Measurements from ENCODE around the gene FOXD2.
"Not testable (repeated sequence)": the region's sequence is repeated elsewhere in the genome, so short reads cannot be mapped to it uniquely, and the experiment has no call there.

The FOXD2 gene

DNA sequence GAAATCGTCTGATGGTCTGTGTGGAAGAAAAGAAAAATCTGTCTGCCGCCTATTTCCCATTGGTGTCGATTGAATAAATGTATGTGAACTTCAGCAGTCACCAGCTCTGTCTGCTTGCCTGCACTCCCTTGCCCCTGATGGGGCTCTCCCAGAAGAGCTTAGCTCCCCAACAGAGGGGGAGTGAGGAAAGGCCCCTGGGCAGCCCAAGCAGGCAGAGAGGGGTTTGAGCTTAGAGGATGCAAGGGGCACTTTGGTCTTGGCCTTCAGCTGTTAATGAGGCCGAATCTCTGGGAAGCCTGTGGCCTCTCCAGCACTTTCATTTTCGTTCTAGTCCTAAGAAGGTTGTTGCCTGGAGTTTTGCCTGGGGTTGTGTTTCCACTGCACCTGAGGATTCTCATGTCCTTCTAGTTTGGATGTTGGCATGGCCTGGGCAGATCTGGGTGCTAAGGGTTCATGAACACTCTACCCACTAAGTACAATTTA, 2.8 kb downstream of the FOXD2 start:
- peak; percentile 53 for DNase-seq

DNA sequence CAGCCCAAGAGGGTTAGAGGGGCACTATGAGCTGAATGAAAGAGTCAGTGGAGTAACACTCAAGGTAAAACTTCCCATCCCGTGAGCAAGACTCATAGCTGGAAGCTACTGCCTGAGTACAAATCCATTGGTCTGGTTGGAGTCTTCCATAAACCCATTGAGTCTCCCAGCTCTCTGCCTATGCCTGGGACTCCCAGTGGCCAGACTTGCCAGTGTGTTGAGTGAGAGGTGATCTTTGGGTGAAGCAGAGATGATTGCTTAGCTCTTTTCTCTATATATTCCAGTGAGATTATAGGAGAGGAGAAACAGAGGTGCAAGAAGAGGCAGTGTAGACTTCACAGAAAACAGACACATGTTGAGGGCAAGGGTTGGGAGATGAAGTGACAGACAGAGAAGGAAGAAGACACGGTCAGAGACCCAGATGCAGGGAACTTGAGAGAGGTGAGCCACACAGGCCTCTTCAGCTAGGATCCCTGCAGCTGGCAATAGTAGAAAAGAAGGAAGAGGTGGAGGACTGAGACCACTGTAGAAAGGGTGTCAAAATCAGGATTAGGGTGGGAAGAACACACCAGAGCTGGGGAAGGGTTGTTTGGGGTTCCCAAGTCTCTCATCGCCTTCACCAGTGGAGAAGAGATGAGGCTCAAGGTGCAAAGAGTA, 3.7 kb downstream of the FOXD2 start:
- DNase-seq, result no peak

DNA sequence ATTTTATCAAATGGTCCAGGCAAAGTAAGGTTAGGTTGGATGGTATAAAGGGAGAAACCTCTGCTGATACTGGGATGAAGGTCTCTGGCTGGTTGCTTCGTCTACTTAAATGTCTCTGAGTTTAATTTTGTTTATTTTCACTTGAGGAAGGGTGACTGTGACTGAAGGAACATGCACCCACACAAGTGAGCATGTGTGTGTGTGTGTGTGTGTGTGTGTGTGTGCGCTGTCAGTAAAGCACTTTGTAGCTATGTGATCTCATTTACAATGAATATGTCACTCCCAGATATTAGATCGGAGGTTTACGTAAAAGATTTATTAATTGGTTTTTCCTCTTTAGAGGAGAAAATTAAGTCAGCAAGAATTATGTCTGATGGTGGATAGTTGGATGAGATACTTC, 4.4 kb downstream of the FOXD2 start:
- DNase-seq, result no peak

DNA sequence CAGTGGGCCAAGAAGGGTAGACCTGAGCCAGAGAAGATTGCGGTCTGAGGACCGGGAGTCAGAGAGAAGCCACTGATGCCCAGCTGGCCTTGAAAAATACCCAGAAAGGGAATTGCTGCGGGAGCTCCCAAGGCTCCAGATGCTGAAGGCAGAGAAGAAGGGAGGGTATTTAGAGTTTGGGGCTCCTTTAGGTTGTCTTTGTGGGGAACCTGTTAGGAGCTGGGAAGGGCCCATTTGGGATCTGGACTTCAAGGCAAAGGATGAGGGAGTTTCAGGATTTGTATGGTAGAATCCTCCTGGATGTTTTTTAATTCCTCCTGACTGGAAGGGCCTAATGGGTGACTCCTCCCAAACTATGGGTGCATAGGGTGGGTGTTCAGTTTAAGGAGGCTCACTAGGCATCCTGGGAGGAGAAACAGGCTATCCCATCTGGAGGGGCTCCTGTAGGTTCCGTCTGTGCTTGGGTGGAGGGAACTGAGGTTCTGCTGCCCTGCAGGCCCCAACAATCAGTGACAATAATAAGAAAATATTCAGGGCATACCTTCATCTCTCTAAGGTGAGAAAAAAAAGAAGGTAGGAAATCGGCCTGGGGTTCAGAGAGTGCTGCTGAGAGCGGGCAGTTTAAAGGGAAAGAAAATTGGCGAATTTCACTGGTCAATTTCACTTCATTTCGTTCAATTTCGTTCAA, 5.1 kb downstream of the FOXD2 start:
- peak; percentile 51 for DNase-seq

DNA sequence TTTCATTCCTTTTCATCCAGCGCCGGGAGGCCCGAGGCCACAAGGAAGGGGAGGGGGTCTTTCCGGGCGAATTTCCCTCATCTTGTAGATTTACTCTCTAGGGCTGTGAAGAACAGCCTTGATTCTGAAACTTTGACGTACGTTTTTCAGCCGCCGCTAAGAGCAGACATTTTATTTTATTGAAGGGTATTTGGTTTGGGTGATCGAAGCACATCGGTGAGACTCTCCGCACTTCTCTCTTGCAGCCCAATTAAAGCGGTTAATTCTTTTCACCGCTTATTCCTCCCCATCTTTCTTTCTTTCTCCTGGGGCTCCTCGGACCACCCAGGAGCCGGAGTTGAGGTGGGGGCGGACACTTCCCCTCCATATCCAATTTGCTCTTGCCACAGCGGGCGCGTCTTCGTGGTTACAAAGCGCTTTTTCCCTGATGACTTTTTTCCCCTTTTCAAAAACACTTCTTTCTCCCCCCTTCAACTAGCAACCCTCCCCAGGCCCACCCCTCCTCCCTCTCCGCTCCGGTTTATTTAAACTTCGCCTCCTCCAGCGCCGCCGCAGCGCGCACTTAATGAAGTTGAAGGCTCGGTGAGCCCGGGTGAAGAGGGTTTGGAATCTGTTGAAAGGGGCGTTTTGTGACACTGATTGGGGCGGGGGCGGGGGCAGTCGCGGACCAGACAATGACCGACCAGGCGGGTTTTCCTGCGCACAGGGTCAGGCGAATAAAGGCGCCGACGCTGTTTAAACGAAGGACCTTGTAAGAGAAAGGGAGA, 5.9 kb downstream of the FOXD2 start:
- DNase-seq, result peak; percentile 75

DNA sequence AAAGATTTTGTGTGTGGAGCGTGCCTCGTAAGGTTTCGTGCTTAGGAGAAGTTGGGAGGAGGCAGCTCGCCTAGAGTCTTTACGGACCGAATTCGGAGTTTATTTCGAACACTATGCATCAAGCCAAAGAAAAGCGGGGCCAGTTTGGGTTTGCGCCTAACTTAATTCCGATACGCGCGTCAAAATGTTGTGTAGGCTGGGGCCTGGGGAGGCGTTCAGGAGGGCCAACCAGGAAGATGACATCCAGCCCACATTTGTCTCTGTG, 6.4 kb downstream of the FOXD2 start:
- DNase-seq, result peak; percentile 79

DNA sequence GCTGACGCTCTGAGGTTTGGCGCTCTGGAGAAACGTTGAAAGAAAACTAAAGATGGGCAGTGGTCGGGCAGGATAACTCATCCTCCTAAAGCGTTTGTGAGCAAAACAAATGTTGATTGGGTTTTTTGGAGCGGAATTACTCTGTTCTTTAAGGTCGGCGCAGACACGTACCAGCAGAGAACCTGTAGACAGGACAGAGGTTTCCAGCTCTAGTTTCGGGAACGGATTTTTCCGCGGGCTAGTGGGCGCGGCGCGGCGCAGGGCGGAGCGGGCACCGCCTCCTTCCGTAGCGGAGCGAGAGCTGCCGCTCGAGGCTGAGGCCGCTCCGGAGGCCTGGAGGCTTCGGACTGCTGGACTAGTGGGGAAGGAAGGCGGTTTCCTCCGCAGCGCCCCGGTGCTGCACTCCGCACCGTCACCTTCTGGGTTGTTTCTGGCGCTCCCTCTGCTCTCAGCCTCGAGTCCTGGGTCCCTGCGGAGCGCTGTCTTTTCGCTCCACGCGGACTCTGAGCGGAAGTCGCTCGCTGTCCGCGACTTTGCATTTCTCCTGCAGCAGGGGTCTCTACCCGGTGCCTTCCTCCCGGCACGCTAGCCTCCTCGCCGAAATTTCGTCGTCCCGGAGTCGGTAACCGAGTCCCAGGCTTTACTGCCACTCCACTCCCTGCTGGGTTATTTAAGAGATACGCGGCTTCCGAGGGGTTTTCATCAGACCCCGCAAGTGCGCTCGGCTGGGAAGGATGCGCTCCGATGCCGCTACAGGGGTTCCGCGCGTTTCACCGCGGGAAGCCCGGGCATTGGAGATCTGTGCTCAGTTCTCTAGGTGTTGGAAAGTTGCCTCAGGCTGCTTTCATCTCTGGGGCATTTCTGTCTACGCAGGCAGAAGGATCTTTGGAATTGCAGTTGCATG, 7.0 kb downstream of the FOXD2 start:
- DNase-seq, result peak; percentile 80

DNA sequence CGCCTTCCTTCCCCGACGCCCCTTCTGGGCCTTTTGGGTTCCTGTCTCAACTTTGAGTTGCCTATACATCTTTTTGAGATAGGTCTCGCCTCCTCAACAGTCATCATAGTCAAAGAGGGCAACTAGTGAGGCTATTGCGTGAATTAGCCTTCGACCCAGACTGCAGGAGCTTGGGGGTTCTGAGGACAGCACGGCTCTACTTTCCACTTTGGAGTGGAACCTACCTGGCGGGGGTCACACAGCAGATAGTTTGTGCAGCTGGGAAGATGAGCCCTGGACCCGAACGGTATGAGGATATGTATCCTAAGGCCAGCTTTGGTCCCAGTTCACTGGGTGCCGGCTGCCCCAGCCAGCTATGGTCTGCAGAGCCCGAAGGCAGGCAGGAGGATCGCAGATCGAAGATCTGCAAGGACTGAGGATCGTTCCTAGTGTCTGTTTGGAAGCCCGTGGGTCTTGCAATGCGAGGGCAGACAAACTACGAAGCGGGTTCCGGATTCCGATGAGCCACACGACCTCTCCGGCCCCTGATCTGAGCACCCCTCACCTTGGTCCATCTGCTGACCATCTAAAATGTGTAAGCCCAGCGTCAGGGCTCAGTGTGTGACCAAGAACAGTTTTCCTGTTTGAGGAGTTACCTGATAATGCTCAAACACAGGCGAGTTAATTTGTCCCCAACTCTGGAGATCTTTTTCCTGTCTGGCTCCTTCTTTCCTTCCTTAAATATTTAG, 8.1 kb downstream of the FOXD2 start:
- DNase-seq, result no peak

DNA sequence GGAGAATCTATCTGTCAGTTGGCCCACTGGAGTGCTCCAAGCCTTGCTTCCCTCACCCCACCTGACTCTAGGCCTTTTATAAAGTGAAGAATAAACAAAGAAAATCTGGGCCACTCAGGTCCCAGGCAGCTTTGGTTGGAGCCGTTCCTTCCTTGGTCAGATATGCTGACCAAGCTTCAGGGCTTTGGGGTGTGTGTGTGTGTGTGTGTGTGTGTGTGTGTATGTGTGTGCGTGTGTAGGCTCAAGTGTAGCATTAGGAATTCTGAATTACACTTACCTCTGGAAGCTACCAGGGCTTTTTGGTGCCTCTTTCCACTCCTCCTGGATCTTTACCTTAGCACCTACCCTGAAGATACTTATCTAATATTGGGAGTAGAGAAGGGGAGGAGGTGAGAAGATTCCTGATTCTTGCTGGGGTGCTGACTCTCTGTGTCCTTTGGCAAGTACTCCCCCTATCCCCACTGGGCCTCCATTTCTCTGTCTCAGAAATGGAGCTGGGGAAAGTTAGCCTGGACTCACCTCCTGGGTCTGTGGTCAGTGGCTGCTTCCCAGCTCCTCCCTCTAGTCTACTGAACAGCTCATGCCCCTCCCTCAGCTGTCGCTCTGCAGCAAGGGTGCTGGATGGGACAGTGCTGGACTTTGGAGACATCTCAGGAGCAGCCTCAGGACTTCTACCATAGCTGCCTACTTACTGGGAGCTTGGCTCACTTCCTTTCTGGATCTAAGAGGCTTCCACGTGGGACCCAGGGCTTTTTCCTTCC, 10.8 kb downstream of the FOXD2 start:
- no peak for DNase-seq

DNA sequence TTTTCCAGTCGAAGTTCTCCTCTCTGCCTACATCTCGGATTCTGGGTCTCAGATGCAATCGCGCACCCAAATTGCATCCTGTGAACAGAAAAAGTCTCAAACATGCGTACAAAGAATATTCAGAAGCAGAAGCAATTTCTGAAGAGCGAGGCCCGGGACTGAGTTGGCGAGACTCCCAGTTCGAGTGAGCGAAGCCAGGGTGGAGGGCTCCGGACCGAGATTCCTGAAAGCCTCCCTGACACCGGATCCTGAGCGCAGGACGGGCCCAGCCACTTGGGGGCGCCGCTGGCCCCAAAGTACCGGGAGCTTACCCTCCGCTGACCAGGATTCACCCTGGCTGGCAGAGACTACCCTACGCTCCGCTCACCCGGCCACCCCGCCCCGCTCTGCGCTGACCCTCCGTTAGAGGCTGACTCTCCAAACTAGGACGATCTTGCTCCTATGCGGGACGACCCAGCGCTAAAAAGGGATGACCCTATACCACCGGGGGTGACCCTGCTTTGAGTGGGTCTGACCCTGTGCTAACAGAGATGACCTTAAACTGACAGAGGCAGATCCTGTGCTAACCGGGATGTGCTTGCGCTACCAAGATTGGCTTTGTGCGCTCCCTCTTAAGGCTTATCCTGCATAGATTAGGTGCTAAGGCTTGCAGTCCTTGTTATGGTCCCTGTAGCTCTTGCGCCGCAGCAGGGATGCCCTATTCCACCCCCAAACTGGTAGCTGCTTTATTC, 12.1 kb downstream of the FOXD2 start:
- peak; percentile 52 for DNase-seq

DNA sequence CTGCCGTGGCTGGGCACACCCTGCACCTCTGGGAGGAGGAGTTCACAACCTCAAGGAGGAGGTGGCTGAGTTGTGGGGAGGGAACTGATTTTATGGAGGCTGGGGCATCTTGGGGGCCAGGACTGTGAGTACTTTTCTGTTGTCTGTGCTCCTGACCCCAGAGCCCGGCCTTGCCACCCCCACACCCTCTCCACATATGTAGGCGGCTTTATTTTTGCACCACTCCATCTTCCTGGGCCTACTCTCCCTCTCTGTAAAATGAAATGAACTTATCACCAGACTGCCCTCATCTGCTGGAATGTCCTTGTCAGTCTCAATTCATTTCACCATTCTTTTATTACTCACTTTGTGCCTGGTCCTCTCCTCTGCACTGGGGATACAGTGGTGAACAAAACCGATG, 12.8 kb downstream of the FOXD2 start:
- no peak for DNase-seq

DNA sequence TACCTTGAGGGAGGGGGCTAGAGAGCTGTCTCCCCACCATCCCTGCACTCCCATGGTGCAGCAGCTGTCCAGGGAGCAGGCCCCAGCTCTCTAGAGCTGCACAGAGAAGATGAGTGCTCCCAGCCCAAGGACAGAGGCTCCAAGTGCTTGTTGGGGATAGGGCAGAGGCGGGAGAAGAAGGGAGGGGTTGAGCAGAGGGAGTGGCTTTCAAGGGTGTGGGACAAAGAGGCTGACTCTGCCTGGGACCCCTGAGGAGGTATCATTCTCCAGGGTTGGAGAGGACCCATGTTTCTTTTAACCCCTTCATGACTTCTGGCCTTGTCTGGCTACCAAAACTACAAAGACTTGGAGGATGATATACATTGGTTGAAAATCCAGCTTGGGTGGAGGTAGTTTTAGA, 14.6 kb downstream of the FOXD2 start:
- DNase-seq, result no peak

DNA sequence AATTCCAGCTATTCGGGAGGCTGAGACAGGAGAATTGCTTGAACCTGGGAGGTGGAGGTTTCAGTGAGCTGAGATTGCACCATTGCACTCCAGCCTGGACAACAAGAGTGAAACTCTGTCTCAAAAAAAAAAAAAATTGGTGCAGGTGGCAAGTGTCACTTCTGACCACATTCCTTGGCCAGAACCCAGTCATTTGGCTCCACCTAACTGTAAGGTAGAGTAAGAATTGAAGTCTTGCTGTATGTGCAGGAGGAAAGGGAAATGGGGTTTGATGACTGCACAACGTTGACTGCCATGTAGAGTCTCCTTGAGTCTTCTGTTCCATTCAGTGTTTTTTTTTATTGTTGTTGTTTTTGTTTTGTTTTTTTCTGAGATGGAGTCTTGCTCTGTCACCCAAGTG, 16.1 kb downstream of the FOXD2 start:
- not testable (repeated sequence) for DNase-seq

DNA sequence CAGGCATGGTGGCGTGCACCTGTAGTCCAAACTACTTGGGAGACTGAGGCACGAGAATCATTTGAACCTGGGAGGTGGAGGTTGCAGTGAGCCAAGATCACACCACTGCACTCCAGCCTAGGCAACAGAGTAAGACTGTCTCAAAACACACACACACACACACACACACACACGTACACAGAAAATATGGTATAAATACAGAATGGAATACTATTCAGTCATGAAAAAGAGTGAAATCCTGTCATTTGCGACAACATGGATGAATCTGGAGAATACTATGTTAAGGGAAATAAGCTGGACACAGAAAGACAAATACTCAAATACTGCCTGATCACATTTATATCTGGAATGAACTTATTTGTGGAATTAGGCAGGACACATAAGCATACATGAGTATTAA, 18.4 kb downstream of the FOXD2 start:
- DNase-seq, result no peak

DNA sequence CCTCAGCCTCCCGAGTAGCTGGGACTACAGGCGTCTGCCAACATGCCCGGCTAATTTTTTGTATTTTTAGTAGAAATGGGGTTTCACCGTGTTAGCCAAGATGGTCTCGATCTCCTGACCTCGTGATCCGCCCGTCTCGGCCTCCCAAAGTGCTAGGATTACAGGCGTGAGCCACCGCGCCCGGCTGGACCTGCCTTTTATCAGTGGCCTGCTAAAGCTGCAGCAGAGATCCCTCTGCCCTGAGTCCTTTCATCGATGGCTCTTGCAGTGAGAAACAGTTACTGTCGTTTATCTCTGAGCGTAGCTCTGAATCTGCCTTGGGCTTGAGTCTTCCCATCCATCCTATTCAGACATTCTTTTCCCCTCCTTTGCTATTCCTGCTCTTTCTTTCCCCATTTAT, 19.7 kb downstream of the FOXD2 start:
- DNase-seq, result not testable (repeated sequence)

DNA sequence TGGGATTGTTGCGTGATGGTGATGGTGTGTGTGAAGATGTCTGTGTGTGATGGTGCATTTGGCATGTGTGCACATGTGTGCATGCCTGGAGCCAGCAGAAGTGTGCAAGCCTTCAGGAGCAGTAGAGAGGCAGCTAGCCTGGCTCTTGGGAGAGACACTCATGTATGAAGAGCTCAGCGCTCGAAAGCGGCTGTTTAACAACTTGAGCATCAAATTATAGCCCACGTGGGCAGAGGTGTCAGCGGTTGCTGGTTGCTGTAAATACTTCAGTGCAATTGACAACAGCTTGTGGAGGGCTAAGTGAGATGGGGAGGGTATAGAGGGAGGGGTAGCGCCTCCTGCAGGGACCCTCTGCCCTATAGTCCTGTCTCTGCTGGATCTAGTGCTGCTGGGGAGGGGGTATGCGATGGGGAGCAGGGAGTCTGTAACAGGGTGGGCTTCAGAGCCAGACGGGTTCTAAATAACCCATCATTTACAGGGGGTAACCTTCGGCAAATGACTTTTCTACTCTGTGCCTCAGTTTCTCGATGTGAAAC, 21.5 kb downstream of the FOXD2 start:
- no peak for DNase-seq

DNA sequence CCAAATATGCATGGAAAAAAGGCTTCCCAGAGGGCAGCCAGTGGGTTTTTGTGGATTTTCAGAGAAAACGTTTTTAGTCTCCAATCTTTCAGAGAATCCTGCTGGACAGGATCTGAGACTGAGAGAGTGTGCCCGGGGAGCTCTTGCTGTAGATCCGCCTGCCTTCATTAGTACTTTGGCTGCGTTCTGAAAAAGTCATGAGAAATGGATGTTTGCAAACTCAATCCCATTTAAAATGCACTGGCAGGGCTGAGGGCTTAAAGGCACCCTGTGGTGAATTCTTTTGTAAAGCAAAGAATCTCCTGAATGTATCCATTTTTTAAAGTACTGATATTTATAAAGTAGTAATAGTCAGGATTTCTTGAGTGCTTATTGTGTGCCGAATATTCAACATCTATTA, 22.2 kb downstream of the FOXD2 start:
- DNase-seq, result no peak

DNA sequence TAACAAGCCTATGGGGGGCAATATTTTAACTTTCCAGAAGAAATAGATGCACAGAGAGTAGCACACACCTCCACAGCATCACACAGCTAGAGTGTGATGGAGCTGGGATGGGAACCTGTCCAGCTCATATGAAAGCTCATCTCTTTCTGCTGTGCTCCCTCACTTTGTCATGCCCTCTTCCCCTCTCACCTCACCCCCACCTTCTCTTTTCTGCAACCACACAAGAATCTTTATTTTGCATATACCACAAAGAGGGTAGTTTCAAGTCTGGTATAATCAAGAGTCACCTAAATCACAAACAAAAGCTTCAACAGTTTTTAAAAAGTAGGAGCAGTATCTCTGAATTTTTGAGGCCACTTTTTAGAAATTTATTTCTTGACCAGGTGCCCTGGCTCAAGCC, 22.6 kb downstream of the FOXD2 start:
- no peak for DNase-seq

DNA sequence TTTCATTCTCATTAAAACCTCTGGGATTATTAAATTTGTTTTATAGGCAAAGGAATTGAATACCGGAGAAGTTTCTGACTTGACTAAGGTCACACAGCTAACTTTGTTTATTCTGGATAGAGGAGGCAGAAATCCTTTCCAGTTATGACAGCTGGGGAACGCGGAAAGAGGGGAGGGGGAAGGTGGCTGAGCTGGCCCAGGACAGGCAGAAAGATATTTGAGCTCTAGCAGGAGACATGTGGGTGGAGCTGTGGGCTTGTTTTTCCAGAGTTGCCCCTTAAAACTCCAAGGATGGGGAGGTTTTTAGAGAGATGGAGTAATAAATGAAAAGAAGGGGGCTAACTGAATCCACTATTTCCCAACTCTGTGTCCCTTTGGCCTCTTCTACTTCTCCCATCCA, 27.8 kb downstream of the FOXD2 start:
- peak; percentile 35 for DNase-seq

DNA sequence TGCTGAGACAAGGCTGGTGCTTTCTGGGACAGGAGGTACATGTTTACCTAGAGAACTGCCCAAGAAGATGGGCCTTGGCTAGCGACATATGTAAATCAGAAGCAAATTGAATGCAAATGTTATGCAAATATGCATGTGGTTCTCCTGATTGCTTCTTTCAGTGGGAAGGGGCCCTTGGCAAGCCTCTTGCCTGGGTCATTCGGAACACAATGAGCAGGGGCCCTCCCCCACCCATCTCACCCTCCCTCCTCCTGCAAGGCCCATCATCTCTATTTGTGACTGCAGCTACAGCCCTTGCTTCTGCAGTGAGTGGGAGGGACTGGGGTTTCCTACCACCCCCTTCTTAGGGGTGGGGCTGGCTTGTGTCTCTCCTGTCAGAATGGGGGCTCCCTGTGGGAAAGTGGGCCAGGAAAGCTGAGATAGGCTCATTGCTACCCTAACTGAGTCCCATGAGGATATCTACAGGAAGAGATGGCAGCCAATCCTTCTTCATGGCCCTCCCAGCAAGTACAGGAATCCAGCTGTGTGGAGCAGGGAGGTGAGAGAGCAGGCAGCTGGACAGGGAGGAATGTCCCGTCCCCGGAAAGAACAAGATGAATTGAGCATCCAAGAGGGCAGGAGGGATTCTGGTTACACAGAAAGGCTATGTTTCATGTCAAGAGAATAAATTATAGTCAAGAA, 31.0 kb downstream of the FOXD2 start:
- DNase-seq, result no peak

Data from eye (tissue), 1 donor.